SK-N-SH treated with all-trans-retinoic acid at 6 μM for 48 hours (cell line): ENCODE measurements around the gene AEBP1.

Source experiments
- CREB5 ChIP-seq: fragments of 250-450 bp; sonication (Bioruptor Pico); IDR thresholded peaks from 2 replicates; pipeline ENCODE4 v1.5.1; 2020; ENCODE audit warnings: low read depth, mild to moderate bottlenecking, moderate library complexity
- CSRNP3 ChIP-seq: fragments of 250-450 bp; sonication (Bioruptor Pico); IDR thresholded peaks from 2 replicates; pipeline ENCODE4 v1.5.1; 2021; ENCODE audit warnings: mild to moderate bottlenecking, moderate library complexity
- ZC3H10 ChIP-seq: fragments of 250-450 bp; sonication (Bioruptor Pico); IDR thresholded peaks from 2 replicates; pipeline ENCODE4 v1.5.1; 2021; ENCODE audit warnings: mild to moderate bottlenecking, moderate library complexity
- ZFP30 ChIP-seq: fragments of 450-650 bp; formaldehyde crosslinking; IDR thresholded peaks from 2 replicates; pipeline ENCODE4 v1.5.0; 2022; ENCODE audit warnings: mild to moderate bottlenecking, moderate library complexity

GRCh38 chr7:44140341-44140740 lies 36.2 kb downstream of the AEBP1 start:
- TF ChIP-seq ZFP30 (CRISPR knock-in tag) = no peak
- no peak for TF ChIP-seq CREB5 (CRISPR knock-in tag)
- TF ChIP-seq CSRNP3 (CRISPR knock-in tag) = no peak
- no peak for TF ChIP-seq ZC3H10 (CRISPR knock-in tag)
